ENCODE results near the gene DOCK10.
"Not testable (repeated sequence)": the region's sequence is repeated elsewhere in the genome, so short reads cannot be mapped to it uniquely, and the experiment has no call there.

Gene DOCK10

DNA sequence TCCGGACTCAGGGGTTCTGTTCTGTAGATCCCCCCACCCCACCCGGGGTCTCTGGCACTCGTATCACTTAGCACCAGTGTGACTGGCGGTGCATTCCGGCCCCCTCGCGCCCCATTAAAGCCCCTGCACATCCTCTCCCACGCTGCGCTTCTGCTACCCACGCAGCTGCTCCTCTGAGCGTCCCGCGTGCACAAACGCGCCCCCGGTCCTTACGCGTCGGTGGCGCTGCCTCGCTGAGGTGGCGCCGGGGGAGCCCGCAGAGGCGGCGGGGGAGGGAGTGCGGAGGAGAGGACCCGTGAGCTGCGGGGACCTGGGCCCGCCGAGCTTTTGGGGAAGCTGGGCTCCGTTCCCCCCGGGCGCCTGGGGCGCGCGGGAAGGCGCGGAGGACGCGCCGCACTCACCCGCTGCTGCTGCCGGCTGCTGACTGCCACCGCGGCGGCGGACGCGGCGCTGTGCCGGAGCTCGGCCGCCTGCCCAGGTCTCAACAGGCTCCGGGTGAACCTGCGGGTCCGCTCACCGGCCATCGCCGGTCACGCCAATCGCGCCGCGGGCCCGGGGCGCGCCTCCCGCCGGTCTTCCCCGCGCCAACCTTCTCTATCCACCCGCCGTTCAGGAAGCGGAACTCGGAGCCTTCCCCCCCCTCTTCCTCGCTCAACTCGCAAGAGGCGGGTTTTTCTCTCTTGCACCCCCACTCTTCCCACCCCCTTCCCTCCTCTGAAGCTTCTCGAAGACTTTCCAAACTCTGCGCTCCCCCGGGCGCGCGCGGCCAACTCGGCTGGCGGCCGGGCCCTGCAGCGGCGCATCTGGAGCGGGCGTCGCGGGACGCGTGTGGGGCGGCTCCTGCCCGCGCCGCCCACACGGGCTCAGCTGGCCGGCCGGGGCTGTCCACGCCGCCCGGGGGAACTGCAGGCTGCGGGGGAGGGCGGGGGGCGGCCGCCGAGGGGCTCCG is at the start of gene DOCK10:
Gene DOCK10, minus strand, starts transcription at position 618 of the 949 bp plus-strand sequence. Its CDS starts 94 bp downstream, at position 524.
- peak; percentile 50 for DNase-seq (ENCODE audit: low spot score)

DNA sequence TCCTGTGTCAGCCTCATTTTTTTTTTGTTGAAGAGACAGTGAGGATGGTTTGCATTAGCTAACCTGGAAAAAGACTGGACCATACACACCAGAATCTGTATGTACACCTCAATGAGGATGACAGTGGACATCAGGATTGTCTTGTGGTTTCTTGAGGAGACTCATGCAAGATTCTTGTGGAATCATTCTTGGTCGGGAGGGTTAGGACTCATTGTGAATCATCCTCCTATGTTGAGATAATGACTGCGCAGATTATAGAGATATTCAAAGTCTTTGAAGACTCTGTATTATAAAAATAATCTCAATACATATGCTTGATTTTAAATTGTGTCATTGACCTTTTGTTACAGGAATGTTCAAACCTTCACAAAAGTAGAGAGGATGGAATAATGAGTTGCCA is 49.1 kb upstream of the DOCK10 start:
- no peak for DNase-seq (ENCODE audit: low spot score)

DNA sequence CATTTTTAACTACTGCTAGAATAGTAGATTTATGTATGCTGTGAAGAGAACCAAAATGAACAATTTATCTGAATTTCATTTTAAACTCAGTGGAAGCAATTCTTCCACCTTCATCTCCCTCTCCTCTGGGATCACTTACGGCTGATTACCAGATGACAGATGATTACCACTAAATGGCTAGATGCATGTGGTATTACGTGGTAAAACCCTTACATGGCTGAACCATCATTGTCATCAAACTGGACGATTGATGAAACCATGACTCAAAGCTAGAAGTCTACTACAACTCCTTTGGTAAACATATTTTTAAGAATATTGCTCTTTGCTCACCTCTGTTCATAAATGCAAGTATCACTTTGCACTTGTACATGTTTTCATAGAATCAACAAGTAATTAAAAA is 48.5 kb upstream of the DOCK10 start:
- DNase-seq (ENCODE audit: low spot score): no peak

- no peak for DNase-seq (ENCODE audit: low spot score)
Measured at GRCh38 chr2:225086915-225087314, 44.6 kb upstream of the DOCK10 start.

GRCh38 chr2:225086439-225086838 is 44.2 kb upstream of the DOCK10 start:
- no peak for DNase-seq (ENCODE audit: low spot score)

GRCh38 chr2:225083276-225083675 is 41.0 kb upstream of the DOCK10 start:
- DNase-seq (ENCODE audit: low spot score): no peak

DNA sequence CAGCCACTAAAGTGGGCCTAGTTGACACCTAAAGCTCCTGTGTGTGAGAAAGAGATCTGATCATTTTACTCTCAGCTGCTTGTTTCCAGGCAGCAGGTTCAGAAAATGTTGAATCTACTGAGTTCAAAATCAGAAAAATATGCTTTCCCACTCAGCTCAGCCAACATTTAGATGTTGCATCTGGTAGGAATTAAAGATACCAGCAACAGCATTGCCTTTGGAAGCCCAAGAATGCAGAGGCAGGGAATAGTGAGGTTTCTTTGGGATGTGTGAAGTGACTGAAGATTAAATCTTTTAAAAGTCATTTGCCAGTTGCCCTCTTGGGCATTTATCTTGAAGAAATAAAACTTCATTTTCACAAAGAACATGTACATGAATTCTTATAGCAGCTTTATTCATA is 33.9 kb upstream of the DOCK10 start:
- DNase-seq (ENCODE audit: low spot score): no peak

DNA sequence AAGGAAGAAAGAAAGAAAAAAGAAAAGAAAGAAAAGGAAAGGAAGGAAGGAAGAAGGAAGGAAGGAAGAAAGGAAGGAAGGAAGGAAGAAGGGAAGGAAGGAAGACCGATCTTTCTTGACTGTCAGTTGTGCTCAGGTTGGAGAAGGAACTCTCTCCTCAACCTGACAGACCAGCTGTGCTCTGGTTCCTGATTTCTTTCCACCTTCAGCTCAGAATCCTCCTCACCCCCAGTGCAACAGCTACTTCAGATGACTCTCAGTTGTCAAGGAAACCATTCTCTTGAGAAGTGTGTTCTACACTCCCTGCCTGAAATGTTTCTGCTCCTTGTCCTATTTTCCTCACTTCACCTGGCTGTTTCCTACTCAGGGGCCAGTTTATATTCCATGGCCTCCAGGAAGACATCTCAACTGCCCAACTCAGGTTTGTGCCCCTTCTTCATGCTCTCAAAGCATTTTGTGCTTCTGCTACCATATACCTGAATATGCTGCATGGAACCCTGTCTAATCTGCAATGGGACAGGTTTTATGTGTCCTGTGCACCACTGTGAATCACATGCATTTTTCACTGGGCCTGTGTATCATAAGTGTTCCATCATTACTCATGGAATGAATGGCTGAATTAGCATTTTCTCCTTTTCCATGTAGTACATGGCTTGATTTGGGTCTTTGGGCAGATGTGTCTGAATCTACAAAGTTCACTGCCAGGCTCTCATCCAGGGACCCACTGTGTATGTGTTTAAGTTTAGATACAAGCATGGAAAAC is 32.8 kb upstream of the DOCK10 start:
- DNase-seq (ENCODE audit: low spot score): no peak

- no peak for DNase-seq (ENCODE audit: low spot score)
Measured at GRCh38 chr2:225074366-225074765, 32.1 kb upstream of the DOCK10 start.

DNA sequence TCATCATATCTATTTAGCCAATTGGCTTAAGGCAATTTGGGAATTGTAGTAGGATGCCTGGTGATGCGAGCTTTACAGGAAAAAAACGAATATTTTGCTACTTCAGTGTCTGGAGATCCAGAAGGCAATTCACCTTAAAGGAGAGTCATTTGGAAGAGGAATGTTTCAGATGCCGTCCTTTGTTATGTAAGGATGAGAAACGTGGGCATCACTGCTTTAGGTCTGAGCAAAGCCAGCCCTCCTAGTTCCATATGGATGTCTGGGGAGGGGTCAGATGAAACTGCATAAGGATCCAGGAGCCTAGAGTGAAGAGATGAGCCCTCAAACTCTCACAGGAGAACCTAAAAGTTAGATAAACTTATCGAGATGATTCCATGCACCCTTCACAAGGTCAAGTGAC is 30.9 kb upstream of the DOCK10 start:
- no peak for DNase-seq (ENCODE audit: low spot score)

GRCh38 chr2:225072444-225072843 is 30.2 kb upstream of the DOCK10 start:
- no peak for DNase-seq (ENCODE audit: low spot score)

DNA sequence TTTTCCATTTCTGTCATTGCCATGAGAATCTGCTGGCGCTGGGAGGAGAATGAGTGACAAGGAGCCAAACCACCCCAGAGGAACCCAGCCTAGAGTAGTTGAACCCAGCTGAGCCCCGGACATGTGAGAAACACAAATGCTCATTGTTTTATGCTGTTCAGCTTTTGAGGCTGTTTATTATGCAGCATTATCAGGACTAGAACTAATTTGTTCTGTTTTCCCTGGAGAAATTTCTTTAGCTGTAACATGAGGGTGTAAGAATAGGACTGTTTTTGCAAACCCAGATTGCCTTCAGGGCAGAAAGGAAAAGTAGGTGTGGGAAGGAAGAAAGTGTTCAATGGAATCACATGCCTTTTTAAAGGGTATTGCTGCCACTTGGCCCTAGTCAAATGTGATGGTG is 28.5 kb upstream of the DOCK10 start:
- no peak for DNase-seq (ENCODE audit: low spot score)

- no peak for DNase-seq (ENCODE audit: low spot score)
Measured at GRCh38 chr2:225069966-225070365, 27.7 kb upstream of the DOCK10 start.

- no peak for DNase-seq (ENCODE audit: low spot score)
Measured at GRCh38 chr2:225069477-225069876, 27.2 kb upstream of the DOCK10 start.

DNA sequence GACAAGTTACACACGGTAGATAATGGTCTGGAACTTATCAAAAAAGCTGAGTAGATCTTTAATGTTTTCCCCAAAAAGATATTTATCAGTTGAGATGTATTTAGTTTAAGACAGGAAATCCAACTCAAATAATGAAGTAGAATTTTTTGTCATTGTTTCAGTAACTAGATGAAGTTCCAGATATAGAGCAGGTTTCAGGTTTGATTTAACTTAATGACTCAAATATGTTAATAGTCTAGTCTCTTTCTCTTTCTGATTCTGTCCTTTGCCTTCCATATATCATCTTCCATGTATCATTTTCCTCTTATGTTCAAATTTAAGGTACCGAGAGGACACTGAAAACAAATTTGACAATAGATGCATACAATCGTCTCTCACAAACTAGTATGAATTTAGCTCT is 23.6 kb upstream of the DOCK10 start:
- no peak for DNase-seq (ENCODE audit: low spot score)

- DNase-seq (ENCODE audit: low spot score): no peak
Measured at GRCh38 chr2:225064928-225065327, 22.7 kb upstream of the DOCK10 start.

- DNase-seq (ENCODE audit: low spot score): no peak
Measured at GRCh38 chr2:225064362-225064761, 22.1 kb upstream of the DOCK10 start.

DNA sequence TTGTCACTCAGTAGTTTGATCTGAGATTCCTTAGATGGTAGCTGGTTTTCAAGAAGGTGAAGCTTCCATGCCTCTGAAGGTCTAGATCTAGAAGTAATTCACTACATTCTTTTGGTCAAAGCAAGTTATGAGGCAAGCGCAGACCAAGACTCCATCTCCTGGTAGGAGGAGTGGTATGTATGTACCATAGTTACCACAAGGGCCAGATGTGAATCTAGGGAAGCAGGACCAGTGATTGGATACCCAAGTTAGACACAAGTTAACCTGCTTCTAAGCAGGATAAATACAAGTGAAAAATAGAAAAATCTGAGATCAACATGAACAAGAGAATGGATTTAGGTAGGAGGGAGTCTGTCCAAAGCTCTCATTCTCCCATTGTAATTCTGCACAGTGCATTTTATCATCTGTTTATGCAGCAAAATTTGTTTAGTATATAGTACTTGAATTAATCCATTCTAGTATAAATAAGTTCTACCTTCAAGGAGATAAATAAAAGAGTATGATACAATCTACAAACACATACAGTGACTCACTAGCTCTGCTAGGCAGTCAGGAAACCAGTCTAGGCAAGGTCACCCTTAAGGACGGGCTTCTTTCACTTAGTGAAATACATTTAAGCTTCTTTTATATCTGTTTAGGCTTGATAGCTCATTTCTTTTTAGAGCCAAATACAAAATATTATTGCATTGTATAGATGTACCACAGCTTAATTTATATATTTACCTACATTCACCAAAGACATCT is 14.2 kb upstream of the DOCK10 start:
- no peak for DNase-seq (ENCODE audit: low spot score)

GRCh38 chr2:225055714-225056113 is 13.4 kb upstream of the DOCK10 start:
- DNase-seq (ENCODE audit: low spot score): no peak

GRCh38 chr2:225052703-225053102 is 10.4 kb upstream of the DOCK10 start:
- DNase-seq (ENCODE audit: low spot score): no peak

DNA sequence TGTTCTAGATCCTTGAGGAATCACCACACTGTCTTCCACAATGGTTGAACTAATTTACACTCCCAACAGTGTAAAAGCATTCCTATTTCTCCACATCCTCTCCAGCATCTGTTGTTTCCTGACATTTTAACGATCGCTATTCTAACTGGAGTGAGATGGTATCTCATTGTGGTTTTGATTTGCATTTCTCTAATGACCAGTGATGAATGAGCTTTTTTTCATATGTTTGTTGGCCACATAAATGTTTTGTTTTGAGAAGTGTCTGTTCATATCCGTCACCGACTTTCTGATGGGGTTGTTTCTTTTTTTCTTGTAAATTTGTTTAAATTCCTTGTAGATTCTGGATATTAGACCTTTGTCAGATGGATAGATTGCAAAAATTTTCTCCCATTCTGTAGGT is 5.2 kb upstream of the DOCK10 start:
- not testable (repeated sequence) for DNase-seq (ENCODE audit: low spot score)

DNA sequence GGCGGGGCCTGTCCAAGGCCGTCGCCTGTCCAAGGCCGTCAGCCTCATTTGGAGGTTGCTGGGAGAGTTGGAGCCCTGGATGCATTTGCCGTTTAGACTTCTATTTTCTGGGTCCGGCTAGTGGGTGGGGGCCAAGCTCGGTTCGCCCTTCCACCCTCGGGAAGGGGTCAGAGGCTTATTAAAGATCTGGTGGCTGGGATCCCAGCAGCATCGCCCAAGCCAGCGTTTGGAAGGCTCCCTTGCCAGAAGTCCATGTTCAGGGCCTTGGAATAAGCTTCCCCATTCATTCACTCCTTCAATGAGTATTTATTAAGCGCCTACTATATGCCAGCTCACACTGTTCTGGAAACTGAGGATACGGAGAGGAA is 516 bp upstream of the DOCK10 start:
- no peak for DNase-seq (ENCODE audit: low spot score)

Data from germinal center (tissue), 1 donor.